HG02588 (cell line): ENCODE data around the gene TBC1D14.
"Not testable (repeated sequence)": the region's sequence is repeated elsewhere in the genome, so short reads cannot be mapped to it uniquely, and the experiment has no call there.

Source experiments
- ATAC-seq: cut with Tn5 transposase; IDR thresholded peaks from one replicate; pipeline ENCODE4 v1.9.1; 2021; ENCODE audit warnings: mild to moderate bottlenecking, moderate library complexity; ENCODE audit not compliant: unreplicated experiment

Gene TBC1D14

DNA sequence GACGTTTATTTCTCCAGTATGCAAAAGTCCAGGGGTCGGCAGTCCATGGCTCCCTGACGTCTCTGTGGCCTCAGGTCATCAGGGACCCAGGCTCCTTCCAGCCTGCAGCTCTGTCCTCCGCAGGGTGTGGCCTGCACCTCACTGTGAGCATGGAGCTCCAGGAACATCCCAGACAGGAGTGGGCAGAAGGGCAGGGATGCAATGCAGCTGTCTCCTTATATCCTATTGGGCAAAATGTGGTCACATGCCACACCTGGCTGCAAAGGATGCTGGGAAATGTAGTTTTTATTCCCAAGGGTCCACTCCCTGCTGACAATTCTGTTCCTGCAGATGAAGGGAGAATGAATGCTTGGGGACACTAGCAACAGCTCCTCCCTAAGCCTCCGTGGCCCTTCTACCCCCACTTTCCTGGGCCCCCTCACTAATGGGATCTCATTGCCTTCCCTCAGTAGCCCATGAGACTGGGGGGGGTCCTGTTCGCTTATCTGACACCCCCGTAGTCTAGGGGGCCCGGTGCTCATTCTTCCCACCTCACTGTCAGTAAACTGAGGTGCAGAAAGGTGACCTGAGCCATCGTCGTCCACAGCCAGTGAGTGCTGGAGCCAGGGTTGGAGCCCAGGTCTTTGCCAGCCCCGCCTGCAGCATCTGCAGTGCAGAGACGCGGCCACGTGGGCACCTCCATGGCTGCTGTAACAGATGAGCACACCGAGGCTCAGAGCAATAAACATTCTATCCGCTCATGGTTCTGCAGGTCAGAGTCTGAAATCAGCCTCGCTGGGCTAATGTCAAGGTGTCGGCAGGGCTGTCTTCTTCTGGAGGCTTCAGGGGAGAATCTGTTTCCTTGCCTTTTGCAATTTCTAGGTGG, 164.1 kb downstream of the TBC1D14 start:
- ATAC-seq: no peak

GRCh38 chr4:7074426-7074825, 164.8 kb downstream of the TBC1D14 start:
- ATAC-seq: no peak

- no peak for ATAC-seq
These were observed 166.5 kb downstream of the TBC1D14 start for GRCh38 chr4:7075962-7076695.

DNA sequence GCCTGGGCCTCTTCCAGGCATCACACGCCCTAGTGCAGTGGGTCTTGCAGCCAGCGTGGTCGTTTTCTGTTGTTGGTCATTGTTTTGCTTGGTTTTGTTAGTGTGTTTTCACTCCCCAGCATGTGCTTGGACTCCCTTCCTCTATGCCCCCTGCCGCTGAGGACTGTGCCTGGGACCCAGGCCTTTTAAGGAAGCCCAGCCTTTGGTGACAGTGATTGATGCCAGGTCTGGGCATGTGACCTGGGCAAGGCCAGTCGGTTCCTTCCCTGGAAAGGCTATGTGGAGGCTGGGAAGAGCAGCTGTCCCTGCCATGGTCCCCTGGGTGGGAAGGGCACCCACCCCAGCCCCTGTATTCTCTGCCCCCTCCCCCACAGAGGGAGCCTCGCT, 167.1 kb downstream of the TBC1D14 start:
- no peak for ATAC-seq

DNA sequence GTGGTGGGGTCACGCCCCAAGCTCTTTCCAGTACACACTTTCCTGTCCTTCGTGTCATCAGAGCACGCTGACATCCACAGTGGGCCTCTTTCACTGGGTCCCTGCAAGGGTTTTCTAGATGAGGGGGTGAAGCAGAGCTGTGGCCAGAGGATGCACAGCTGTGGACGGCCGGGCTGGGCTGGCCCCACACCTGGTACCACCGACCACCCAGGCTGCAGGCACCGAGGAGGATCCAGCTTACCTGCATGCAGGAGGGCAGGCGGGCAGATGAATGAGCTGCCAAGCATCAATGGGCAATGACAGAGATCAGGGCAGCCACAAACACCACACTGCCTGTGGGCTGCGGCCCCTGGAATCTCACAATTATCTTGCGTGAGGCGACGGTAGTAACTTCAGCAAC, 167.7 kb downstream of the TBC1D14 start:
- no peak for ATAC-seq

DNA sequence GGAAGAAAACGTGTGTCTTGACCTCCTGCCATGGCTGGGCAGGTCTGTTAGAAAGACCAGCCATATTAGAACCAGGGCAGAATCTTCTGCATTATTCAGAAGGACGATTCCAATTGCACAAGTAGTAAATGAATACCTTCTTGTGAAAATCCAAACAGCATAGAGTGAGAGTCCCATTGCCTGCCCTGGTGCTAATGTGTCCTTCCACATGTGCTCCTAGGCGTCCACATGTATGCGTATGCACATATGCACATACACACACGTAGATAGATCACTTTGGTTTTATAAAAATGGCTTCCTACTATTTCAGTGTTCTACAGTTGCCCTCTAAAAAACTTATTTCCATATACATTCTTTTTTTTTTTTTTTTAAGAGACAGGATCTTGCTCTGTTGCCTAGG, 168.4 kb downstream of the TBC1D14 start:
- no peak for ATAC-seq

DNA sequence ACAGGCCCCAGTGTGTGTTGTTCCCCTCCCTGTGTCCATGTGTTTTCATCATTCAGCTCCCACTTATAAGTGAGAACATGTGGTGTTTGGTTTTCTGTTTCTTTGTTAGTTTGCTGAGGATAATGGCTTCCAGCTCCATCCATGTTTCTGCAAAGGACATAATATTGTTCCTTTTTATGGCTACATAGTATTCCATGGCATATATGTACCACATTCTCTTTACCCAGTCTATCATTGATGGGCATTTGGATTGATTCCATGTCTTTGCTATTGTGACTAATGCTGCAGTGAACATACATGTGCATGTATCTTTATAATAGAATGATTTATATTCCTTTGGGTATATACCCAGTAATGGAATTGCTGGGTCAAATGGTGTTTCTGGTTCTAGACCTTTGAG, 169.9 kb downstream of the TBC1D14 start:
- ATAC-seq: not testable (repeated sequence)

DNA sequence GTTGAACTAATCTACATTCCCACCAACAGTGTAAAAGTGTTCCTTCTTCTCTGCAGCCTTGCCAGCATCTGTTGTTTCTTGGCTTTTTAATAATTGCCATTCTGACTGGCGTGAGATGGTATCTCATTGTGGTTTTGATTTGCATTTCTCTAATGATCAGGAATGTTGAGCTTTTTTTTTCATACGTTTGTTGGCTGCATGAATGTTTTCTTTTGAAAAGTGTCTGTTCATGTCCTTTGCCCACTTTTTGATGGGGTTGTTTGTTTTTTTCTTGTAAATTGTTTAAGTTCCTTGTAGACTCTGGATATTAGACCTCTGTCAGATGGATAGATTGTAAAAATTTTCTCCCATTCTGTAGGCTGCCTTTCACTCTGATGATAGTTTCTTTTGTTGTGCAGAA, 170.3 kb downstream of the TBC1D14 start:
- ATAC-seq: not testable (repeated sequence)
